Activated T-helper 9 cell treated with anti-CD3 and anti-CD28 coated beads, Interleukin-2, amount 50 U/mL, for 16 hours (primary cell): ENCODE results near the gene SCAF11.
"Not testable (repeated sequence)": the region's sequence is repeated elsewhere in the genome, so short reads cannot be mapped to it uniquely, and the experiment has no call there.

Source experiments
- DNase-seq: peaks from one replicate; pipeline ENCODE4 v3.0.0-alpha.2; 2020; ENCODE audit warnings: low read depth

SCAF11 gene

GRCh38 chr12:45990468-45991283, at the start of gene SCAF11:
Gene SCAF11, minus strand, starts transcription at chr12:45990574. Its CDS starts 26,407 bp downstream, at chr12:45964167.
- peak; percentile 100 for DNase-seq

- not testable (repeated sequence) for DNase-seq
These were observed 46.7 kb upstream of the SCAF11 start for GRCh38 chr12:46037066-46037465.

- no peak for DNase-seq
These were observed 36.8 kb upstream of the SCAF11 start for GRCh38 chr12:46027172-46027571.

- no peak for DNase-seq
These were observed 33.7 kb upstream of the SCAF11 start for GRCh38 chr12:46024099-46024498.

- no peak for DNase-seq
These were observed 30.4 kb upstream of the SCAF11 start for GRCh38 chr12:46020768-46021167.

GRCh38 chr12:46018712-46019111, 28.3 kb upstream of the SCAF11 start:
- DNase-seq, result not testable (repeated sequence)

- not testable (repeated sequence) for DNase-seq
These were observed 27.5 kb upstream of the SCAF11 start for GRCh38 chr12:46017866-46018375.

GRCh38 chr12:46005823-46006222, 15.4 kb upstream of the SCAF11 start:
- no peak for DNase-seq

- no peak for DNase-seq
These were observed 14.9 kb upstream of the SCAF11 start for GRCh38 chr12:46005151-46005797.

GRCh38 chr12:46004715-46005114, 14.3 kb upstream of the SCAF11 start:
- DNase-seq, result no peak

GRCh38 chr12:46000076-46000475, 9.7 kb upstream of the SCAF11 start:
- DNase-seq, result not testable (repeated sequence)

- no peak for DNase-seq
These were observed 4.4 kb upstream of the SCAF11 start for GRCh38 chr12:45994736-45995135.

- peak; percentile 48 for DNase-seq
These were observed 1.2 kb upstream of the SCAF11 start for GRCh38 chr12:45991284-45992249.

- DNase-seq, result peak; percentile 46
These were observed 480 bp downstream of the SCAF11 start for GRCh38 chr12:45989721-45990467.

GRCh38 chr12:45989287-45989686, 1.1 kb downstream of the SCAF11 start:
- no peak for DNase-seq

- DNase-seq, result no peak
These were observed 2.1 kb downstream of the SCAF11 start for GRCh38 chr12:45988264-45988663.

- DNase-seq, result no peak
These were observed 3.0 kb downstream of the SCAF11 start for GRCh38 chr12:45987340-45987727.

GRCh38 chr12:45986641-45987339, 3.6 kb downstream of the SCAF11 start:
- no peak for DNase-seq

GRCh38 chr12:45981075-45981837, 9.1 kb downstream of the SCAF11 start:
- no peak for DNase-seq

GRCh38 chr12:45980540-45980939, 9.8 kb downstream of the SCAF11 start:
- DNase-seq, result no peak
